Measurements from ENCODE around the gene L3HYPDH.

GRCh38 chr14:59439256-59439965 is 44.8 kb downstream of the L3HYPDH start:
- TF ChIP-seq CTCF (IDR thresholded peaks at IDR 0.05; ENCODE audit: insufficient read depth, low read depth, low read length) (no peak), EZH2 (IDR thresholded peaks at IDR 0.05; ENCODE audit: insufficient read depth, low read length) (no peak)
